HEK293T (cell line): ENCODE data around the gene E2F8.

Source experiments
- FOXA1 ChIP-seq: fragments of 450-650 bp; IDR thresholded peaks from 2 replicates; pipeline ENCODE4 v1.6.1; 2016; ENCODE audit warnings: mild to moderate bottlenecking
- FOXK2 ChIP-seq: fragments of 450-650 bp; IDR thresholded peaks from 2 replicates; pipeline ENCODE4 v1.6.1; 2016; ENCODE audit warnings: mild to moderate bottlenecking
- FOXM1 ChIP-seq: fragments of 450-650 bp; IDR thresholded peaks from 2 replicates; pipeline ENCODE4 v1.6.1; 2017; ENCODE audit warnings: mild to moderate bottlenecking, borderline replicate concordance
- SP1 ChIP-seq: fragments of 450-650 bp; IDR thresholded peaks from 2 replicates; pipeline ENCODE4 v1.6.1; 2017

DNA sequence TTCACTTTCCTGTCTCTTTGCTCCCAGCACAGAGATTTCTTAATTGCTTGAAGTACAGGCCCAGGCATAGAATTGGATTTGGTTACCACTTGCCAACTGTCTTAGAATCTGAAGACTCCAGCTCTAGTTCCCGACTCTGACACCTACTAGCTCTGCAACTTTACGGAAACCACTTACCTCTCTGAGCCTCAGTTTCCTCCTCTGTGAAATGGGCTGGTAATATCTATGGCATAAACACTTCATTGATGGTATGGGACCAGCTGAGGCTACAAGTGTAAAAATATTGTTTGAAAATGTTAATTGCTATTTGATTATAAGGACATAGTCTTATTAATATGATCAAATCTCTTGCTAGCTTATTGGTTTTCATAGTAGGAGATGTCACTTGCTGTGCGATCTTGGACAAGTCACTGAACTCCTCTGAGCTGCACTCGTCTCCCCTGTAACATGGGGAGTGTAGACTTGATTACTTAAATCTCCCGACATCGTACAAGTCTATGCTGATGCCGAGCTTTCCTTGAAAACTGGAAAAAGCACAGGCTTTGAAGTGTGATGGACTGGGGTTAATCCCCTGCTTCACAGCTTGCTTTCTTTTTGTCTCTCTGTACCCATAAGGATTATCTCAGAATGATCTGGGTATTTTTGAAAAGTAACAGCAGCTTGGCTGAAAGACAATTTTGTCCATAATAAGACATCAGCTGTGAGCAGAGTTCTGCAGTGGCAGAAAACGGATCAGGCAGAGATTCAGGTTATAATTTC lies 11.8 kb upstream of the E2F8 start:
- TF ChIP-seq FOXM1 (no peak), SP1 (no peak), FOXA1 (no peak), FOXK2 (no peak)
